ENCODE data around the gene NPTX1. TPM values are rescaled to one million over a fixed set of nuclear protein-coding genes. Genes with fewer than 3 reads are reported as not detected.
A peak's percentile ranks its signal among the peaks of the same experiment; 100 is the strongest.

NPTX1 gene
- total and polyA plus RNA-seq, 9 of the 15 experiments (the other 6 are each of a cell fraction or from before 2014, with no cell fraction given) = 0.04 TPM; not detected in 8

DNA sequence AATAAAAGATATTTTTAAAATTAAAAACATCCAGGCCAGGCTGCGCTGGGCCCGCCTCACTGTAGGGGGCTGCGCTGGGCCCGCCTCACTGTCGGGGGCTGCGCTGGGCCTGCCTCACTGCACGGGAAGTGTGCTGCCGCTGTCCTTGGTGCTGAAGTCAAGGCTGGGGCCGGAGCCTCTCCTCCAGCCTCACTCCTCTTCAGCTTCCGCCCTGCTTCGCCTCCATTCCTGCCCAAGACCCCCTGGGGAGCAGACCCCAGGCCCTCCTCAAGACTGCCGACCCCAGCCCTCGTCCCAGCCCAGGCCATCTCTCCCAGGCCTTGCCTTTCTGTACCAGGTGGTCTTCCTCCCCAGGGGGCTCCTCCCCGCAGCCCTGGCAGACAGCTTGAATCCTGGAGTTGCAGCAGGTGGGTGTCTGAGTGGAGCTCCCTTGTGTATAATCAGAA lies 35.3 kb downstream of the NPTX1 start (continued):
- TF ChIP-seq TSHZ1 (CRISPR knock-in tag; IDR thresholded peaks at IDR 0.05) (no peak), ZNF644 (tag; IDR thresholded peaks at IDR 0.05; ENCODE audit: low read depth) (no peak), POLR2AphosphoS5 (IDR thresholded peaks at IDR 0.05; ENCODE audit: control insufficient read depth, insufficient read depth, low read depth, low read length) (no peak), FOXK2 (conservative IDR thresholded peaks at IDR 0.05 in 1 of 2, IDR thresholded peaks at IDR 0.05 in 1 of 2; ENCODE audit: low read depth in 2 of 2) (no peak), U2AF1 (optimal IDR thresholded peaks at IDR 0.05; ENCODE audit: low read depth, low read length) (no peak), SRF (CRISPR knock-in tag; IDR thresholded peaks at IDR 0.05) (peak in 1 of 2 experiments; percentile 57; a peak in 1 of 4 replicates), E2F3 (CRISPR knock-in tag; IDR thresholded peaks at IDR 0.05) (no peak), SNRNP70 (optimal IDR thresholded peaks at IDR 0.05; ENCODE audit: low read depth, low read length) (no peak), TOE1 (IDR thresholded peaks at IDR 0.05; ENCODE audit: borderline replicate concordance) (no peak), TOE1 (CRISPR knock-in tag; IDR thresholded peaks at IDR 0.05; ENCODE audit: borderline replicate concordance, low read depth) (no peak), EP300 (IDR thresholded peaks at IDR 0.05; ENCODE audit: low read length) (no peak), EZH2 (IDR thresholded peaks at IDR 0.05; ENCODE audit: borderline replicate concordance, low read depth, low read length) (no peak), SMARCE1 (IDR thresholded peaks at IDR 0.05) (no peak), KAT2B (IDR thresholded peaks at IDR 0.05; ENCODE audit: low read depth, low read length) (no peak), BHLHE40 (IDR thresholded peaks at IDR 0.05; ENCODE audit: low read length) (peak; percentile 73), FOXP1 (CRISPR knock-in tag; IDR thresholded peaks at IDR 0.05) (no peak), ZBTB33 (CRISPR knock-in tag; IDR thresholded peaks at IDR 0.05) (no peak), NR2C1 (IDR thresholded peaks at IDR 0.05) (no peak), NR2C1 (tag; IDR thresholded peaks at IDR 0.05) (no peak)
- TF ChIP-seq, protein P1, sequence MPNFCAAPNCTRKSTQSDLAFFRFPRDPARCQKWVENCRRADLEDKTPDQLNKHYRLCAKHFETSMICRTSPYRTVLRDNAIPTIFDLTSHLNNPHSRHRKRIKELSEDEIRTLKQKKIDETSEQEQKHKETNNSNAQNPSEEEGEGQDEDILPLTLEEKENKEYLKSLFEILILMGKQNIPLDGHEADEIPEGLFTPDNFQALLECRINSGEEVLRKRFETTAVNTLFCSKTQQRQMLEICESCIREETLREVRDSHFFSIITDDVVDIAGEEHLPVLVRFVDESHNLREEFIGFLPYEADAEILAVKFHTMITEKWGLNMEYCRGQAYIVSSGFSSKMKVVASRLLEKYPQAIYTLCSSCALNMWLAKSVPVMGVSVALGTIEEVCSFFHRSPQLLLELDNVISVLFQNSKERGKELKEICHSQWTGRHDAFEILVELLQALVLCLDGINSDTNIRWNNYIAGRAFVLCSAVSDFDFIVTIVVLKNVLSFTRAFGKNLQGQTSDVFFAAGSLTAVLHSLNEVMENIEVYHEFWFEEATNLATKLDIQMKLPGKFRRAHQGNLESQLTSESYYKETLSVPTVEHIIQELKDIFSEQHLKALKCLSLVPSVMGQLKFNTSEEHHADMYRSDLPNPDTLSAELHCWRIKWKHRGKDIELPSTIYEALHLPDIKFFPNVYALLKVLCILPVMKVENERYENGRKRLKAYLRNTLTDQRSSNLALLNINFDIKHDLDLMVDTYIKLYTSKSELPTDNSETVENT (CRISPR knock-in tag; IDR thresholded peaks at IDR 0.05) = no peak
- TF ChIP-seq, protein P2, sequence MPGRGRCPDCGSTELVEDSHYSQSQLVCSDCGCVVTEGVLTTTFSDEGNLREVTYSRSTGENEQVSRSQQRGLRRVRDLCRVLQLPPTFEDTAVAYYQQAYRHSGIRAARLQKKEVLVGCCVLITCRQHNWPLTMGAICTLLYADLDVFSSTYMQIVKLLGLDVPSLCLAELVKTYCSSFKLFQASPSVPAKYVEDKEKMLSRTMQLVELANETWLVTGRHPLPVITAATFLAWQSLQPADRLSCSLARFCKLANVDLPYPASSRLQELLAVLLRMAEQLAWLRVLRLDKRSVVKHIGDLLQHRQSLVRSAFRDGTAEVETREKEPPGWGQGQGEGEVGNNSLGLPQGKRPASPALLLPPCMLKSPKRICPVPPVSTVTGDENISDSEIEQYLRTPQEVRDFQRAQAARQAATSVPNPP (IDR thresholded peaks at IDR 0.05; ENCODE audit: borderline replicate concordance, insufficient read depth, insufficient read length) = no peak
